ENCODE data around the gene MTPN. TPM values are rescaled to one million over a fixed set of nuclear protein-coding genes. Genes with fewer than 3 reads are reported as not detected.

Gene MTPN
- total RNA-seq, 2 experiments from 2014 or later, result 88.4 to 94.0 TPM

- no peak overlapping the region for H3K4me3 ChIP-seq (ENCODE audit: low read length)
- no peaks in the 10 kb centered on the region for H3K4me1 Mint-ChIP-seq (ENCODE audit: low read depth)
Measured at GRCh38 chr7:136009488-136010079, 32.4 kb upstream of the MTPN start.

GRCh38 chr7:136006208-136006607 is 29.0 kb upstream of the MTPN start:
- Histone ChIP-seq H3K9me3 (ENCODE audit: control insufficient read depth in 1 of 2, insufficient read depth in 1 of 2, low read length in 2 of 2) (no peaks in the 10 kb centered on the region), H3K36me3 (ENCODE audit: insufficient read depth, low read length) (no peaks in the 10 kb centered on the region), H3K4me3 (ENCODE audit: low read length) (no peak overlapping the region), H3K27ac (ENCODE audit: low read depth in 1 of 2, low read length in 2 of 2) (no peak overlapping the region), H3K27me3 (ENCODE audit: control insufficient read depth in 1 of 2, insufficient read depth in 2 of 2, low read length in 2 of 2) (no peaks in the 10 kb centered on the region), H3K4me1 (ENCODE audit: insufficient read depth, low read length) (no peaks in the 10 kb centered on the region)
- DNase-seq, result no peak
- H3K27ac Mint-ChIP-seq, result no peak overlapping the region
- no peak overlapping the region for H3K4me3 Mint-ChIP-seq
- TF ChIP-seq CTCF (IDR thresholded peaks at IDR 0.05), result no peak
- intact Hi-C loops (cut with DNase I, micrococcal nuclease), result loop anchor here (5.0 to 10.0 kb wide), 3 partner anchors 39 to 731 kb away; no protein-coding TSS in a partner anchor
- ChIA-PET POLR2A (no interaction called here), CTCF (no interaction called here)
- no peaks in the 10 kb centered on the region for H3K36me3 Mint-ChIP-seq (ENCODE audit: low read depth)
- no peaks in the 10 kb centered on the region for H3K9me3 Mint-ChIP-seq
- no peaks in the 10 kb centered on the region for H3K4me1 Mint-ChIP-seq (ENCODE audit: low read depth)
- ATAC-seq (ENCODE audit: poor library complexity), result no peak
- no peaks in the 10 kb centered on the region for H3K27me3 Mint-ChIP-seq

More at GRCh38 chr7:136009488-136010079, 32.4 kb upstream of the MTPN start:
- no peak overlapping the region for H3K27ac Mint-ChIP-seq
- Histone ChIP-seq H3K4me1 (ENCODE audit: insufficient read depth, low read length) (no peaks in the 10 kb centered on the region), H3K27ac (ENCODE audit: low read depth in 1 of 2, low read length in 2 of 2) (no peak overlapping the region), H3K9me3 (ENCODE audit: control insufficient read depth in 1 of 2, insufficient read depth in 1 of 2, low read length in 2 of 2) (no peaks in the 10 kb centered on the region), H3K36me3 (ENCODE audit: insufficient read depth, low read length) (no peaks in the 10 kb centered on the region), H3K27me3 (ENCODE audit: control insufficient read depth in 1 of 2, insufficient read depth in 2 of 2, low read length in 2 of 2) (no peaks in the 10 kb centered on the region)
- no peak overlapping the region for H3K4me3 Mint-ChIP-seq
- H3K9me3 Mint-ChIP-seq, result no peaks in the 10 kb centered on the region
- H3K27me3 Mint-ChIP-seq, result peaks cover 8% of the 10 kb centered on the region
- CTCF ChIA-PET, result interaction anchor here (0.9 to 2.7 kb wide), 4 partner anchors 9 to 208 kb away, joined by 3 to 17 read pairs (median 6); no protein-coding TSS in a partner anchor
- H3K36me3 Mint-ChIP-seq (ENCODE audit: low read depth), result no peaks in the 10 kb centered on the region
- peak in 3 of 14 experiments; percentile 67 to 72 (median 67) for DNase-seq
- no peak for ATAC-seq (ENCODE audit: poor library complexity)
- intact Hi-C loops (cut with DNase I, micrococcal nuclease), result loop anchor here (1.0 to 10.0 kb wide), 7 partner anchors 42 to 735 kb away; partner anchors contain the start of gene STMP1 (in 1 of the 2)
- POLR2A ChIA-PET, result no interaction called here
- TF ChIP-seq CTCF (IDR thresholded peaks at IDR 0.05), result peak; percentile 89

- intact Hi-C loops (cut with DNase I, micrococcal nuclease), result loop anchor here in 1 of 2 experiments (10.0 kb wide), 1 partner anchor 729 kb away; no protein-coding TSS in a partner anchor
Measured at GRCh38 chr7:136004083-136004482, 26.9 kb upstream of the MTPN start.

More at GRCh38 chr7:136004083-136004482, 26.9 kb upstream of the MTPN start:
- ChIA-PET CTCF (no interaction called here), POLR2A (no interaction called here)
- Histone ChIP-seq H3K9me3 (ENCODE audit: control insufficient read depth in 1 of 2, insufficient read depth in 1 of 2, low read length in 2 of 2) (peaks cover 0 to 3% of the 10 kb centered on the region in 2 experiments), H3K36me3 (ENCODE audit: insufficient read depth, low read length) (no peaks in the 10 kb centered on the region), H3K27ac (ENCODE audit: low read depth in 1 of 2, low read length in 2 of 2) (no peak overlapping the region), H3K4me1 (ENCODE audit: insufficient read depth, low read length) (no peaks in the 10 kb centered on the region), H3K27me3 (ENCODE audit: control insufficient read depth in 1 of 2, insufficient read depth in 2 of 2, low read length in 2 of 2) (no peaks in the 10 kb centered on the region), H3K4me3 (ENCODE audit: low read length) (no peak overlapping the region)
- no peak overlapping the region for H3K27ac Mint-ChIP-seq
- no peaks in the 10 kb centered on the region for H3K4me1 Mint-ChIP-seq (ENCODE audit: low read depth)
- H3K36me3 Mint-ChIP-seq (ENCODE audit: low read depth), result no peaks in the 10 kb centered on the region
- no peak overlapping the region for H3K4me3 Mint-ChIP-seq
- ATAC-seq (ENCODE audit: poor library complexity), result no peak
- DNase-seq, result no peak
- no peak for TF ChIP-seq CTCF (IDR thresholded peaks at IDR 0.05)
- H3K9me3 Mint-ChIP-seq, result no peaks in the 10 kb centered on the region
- H3K27me3 Mint-ChIP-seq, result no peaks in the 10 kb centered on the region

Data from CD4-positive, alpha-beta T cell (primary cell).